GM12801 (cell line): Measurements from ENCODE around the gene SPNS2.

ENCODE experiments used
- CTCF ChIP-seq: IDR thresholded peaks from one replicate; pipeline ENCODE4 v1.5.1; 2011; ENCODE audit warnings: control low read depth; ENCODE audit not compliant: insufficient read length; ENCODE audit errors: extremely low read depth

SPNS2 gene

GRCh38 chr17:4513113-4514032 is 14.7 kb downstream of the SPNS2 start:
- TF ChIP-seq CTCF, result no peak

DNA sequence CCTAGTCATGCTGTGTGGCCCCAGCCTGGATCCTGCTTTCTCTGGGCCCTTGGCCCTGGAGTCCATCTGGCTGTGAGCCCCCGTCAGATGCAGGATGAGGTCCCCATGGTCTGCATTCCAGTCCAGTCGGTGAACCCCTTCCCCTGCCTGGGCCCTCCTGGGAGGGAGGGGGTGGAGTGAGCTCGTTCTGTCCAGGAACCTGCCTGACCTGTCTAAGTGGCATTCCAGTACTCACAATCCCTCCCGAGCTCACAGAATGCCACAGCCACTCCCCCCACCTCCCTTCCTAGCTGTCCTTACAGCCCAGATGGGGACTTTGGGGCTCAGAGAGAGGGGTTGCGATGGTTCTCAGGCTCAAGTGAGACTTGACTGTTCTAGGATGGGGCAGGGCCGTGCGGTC is 15.5 kb downstream of the SPNS2 start:
- TF ChIP-seq CTCF, result no peak

GRCh38 chr17:4514779-4515178 is 16.1 kb downstream of the SPNS2 start:
- TF ChIP-seq CTCF, result no peak

DNA sequence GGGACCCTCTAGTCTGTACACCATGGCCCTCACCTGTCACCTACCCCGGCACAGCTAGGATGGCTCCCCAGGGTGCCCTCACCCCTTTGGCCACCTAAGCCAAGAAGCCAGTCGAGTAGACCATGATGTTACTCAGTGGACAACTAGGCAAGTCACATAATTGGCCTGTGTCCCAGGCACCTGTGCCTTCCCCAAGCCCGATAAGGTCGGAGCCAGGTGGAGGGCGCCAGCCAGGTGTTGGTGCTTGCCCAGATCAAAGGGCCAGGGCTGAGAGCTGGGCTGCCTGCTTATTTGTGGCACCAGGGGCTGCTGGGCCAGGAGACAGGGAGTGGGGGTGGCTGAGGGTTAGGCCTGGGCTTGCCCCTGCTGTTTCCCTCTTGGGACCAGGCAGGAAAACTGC is 16.8 kb downstream of the SPNS2 start:
- no peak for TF ChIP-seq CTCF

- TF ChIP-seq CTCF, result no peak
Observed at GRCh38 chr17:4516735-4517134, 18.1 kb downstream of the SPNS2 start.

DNA sequence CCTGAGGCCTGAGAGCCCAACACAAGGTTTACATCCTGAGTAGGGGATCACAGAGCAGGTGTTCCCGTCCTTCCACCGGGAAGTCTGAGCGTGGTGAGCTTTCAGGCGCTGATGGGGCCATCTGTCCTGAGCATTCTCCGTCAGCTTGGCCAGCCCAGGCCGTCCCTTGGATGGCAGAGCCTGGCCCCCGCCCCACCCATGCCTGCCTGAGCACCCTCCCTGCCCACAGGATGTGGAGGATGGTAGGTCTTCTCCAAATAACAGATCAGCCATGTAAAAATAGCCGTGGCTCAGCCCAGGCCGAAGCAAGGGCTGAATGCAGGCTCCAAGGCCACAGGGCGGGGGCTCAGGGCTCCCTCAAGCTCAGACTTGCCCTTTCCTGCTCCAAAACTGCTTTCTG is 20.2 kb downstream of the SPNS2 start:
- TF ChIP-seq CTCF, result no peak

GRCh38 chr17:4519361-4519788 is 20.7 kb downstream of the SPNS2 start:
- no peak for TF ChIP-seq CTCF
